AG09309 (cell line): ENCODE measurements around the gene MRPL49.

Experiments
- DNase-seq: peaks from one replicate; pipeline ENCODE4 v3.0.0-alpha.2; 2010; ENCODE audit warnings: low read depth
- H3K4me3 ChIP-seq: 2 replicates; pipeline ENCODE4 v1.5.1; 2011; ENCODE audit warnings: mild to moderate bottlenecking, low read depth, low read length, moderate library complexity; ENCODE audit not compliant: control insufficient read depth
- TF ChIP-seq, protein P1 (sequence below): IDR thresholded peaks from 2 replicates; pipeline ENCODE4 v1.5.1; 2011; ENCODE audit warnings: mild to moderate bottlenecking, low read depth, low read length, inconsistent platforms; ENCODE audit not compliant: insufficient read depth, control insufficient read depth; ENCODE audit errors: missing control alignments

The MRPL49 gene

GRCh38 chr11:65121865-65122696, at the start of gene MRPL49, which contains the start of gene FAU:
Gene MRPL49, plus strand, starts transcription at chr11:65122321. Its CDS starts 26 bp downstream, at chr11:65122347.
Gene FAU, minus strand, starts transcription at chr11:65122134. Its CDS starts 321 bp downstream, at chr11:65121813.
- TF ChIP-seq, protein P1, sequence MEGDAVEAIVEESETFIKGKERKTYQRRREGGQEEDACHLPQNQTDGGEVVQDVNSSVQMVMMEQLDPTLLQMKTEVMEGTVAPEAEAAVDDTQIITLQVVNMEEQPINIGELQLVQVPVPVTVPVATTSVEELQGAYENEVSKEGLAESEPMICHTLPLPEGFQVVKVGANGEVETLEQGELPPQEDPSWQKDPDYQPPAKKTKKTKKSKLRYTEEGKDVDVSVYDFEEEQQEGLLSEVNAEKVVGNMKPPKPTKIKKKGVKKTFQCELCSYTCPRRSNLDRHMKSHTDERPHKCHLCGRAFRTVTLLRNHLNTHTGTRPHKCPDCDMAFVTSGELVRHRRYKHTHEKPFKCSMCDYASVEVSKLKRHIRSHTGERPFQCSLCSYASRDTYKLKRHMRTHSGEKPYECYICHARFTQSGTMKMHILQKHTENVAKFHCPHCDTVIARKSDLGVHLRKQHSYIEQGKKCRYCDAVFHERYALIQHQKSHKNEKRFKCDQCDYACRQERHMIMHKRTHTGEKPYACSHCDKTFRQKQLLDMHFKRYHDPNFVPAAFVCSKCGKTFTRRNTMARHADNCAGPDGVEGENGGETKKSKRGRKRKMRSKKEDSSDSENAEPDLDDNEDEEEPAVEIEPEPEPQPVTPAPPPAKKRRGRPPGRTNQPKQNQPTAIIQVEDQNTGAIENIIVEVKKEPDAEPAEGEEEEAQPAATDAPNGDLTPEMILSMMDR, result no peak
- DNase-seq, result peak; percentile 82
- peak within 1 kb of the TSS; percentile 99 for H3K4me3 ChIP-seq

GRCh38 chr11:65072631-65072966, 49.5 kb upstream of the MRPL49 start:
- H3K4me3 ChIP-seq, result no peak overlapping the region
- TF ChIP-seq, protein P1, result no peak
- DNase-seq, result no peak

- TF ChIP-seq, protein P1, result no peak
- DNase-seq, result no peak
- H3K4me3 ChIP-seq, result no peak overlapping the region
Measured at GRCh38 chr11:65077451-65077850, 44.7 kb upstream of the MRPL49 start.

GRCh38 chr11:65078151-65078550, 44.0 kb upstream of the MRPL49 start:
- DNase-seq, result no peak
- TF ChIP-seq, protein P1, result peak; percentile 61
- H3K4me3 ChIP-seq, result no peak overlapping the region

DNA sequence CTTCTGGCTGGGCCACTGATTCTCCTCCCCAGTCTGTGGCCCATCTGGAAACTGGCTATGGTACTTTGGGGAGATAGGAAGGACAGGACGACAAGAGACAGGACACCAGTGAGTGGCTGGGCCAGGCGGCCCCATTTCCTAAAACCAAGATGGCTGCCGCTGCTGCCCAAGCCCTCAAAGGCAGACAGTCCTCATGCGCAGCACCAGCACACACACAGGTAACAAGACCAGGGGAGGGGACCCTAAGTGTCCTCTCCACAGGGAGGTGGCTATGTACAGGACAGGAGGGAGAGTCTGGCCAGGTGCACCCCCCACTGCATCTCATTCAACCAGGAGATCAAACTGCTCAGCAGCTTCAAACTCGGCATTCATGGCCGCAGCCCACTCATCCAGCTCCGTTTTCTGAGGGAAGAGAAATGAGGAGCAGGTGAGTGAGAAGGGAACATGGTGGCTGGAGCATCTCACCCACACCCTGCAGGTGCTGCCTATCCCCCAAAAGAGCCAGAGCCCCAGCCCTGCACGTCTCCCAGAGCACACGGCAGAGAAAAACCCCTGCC, 43.3 kb upstream of the MRPL49 start:
- TF ChIP-seq, protein P1, result no peak
- no peak overlapping the region for H3K4me3 ChIP-seq
- DNase-seq, result no peak

DNA sequence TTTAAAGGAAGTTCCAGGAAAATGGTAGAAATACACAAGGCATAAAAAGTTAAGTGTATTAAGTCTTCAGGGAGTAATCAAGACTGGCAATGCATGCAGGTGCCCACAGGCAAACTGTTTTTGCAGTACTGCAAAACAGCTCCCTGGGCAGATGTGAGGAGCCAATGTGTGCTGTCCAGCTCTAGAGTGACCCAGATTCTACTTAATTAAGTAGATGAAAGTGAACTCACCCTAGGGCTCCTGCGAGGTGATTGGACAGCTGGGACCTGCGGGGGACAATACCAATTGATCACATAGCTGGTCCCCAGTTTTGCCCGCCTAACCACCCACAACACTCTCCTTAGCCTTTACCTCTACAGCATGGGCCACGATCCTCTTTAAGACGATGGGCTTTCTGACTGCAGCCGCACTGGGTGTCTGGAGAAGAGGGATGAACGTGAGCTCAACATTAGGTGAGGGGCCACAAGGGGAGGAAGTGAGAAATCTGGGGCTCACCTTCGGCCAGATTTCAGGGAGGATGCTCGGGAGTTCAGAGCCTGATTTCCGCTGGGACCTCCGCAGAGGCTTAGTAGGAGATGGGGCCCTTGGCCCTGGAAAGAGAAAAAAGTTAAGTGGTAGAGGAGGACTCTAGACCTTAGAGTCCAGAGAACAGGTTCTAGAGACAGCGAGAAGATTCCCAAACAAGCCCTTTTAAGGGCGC, 38.8 kb upstream of the MRPL49 start:
- H3K4me3 ChIP-seq, result peak overlapping the region; percentile 84
- no peak for DNase-seq
- TF ChIP-seq, protein P1, result no peak
